GM18505 (cell line): ENCODE results near the gene BAHCC1.

Source experiments
- ATAC-seq: cut with Tn5 transposase; IDR thresholded peaks from one replicate; pipeline ENCODE4 v1.9.1; 2021; ENCODE audit not compliant: unreplicated experiment
- POLR2A ChIP-seq: IDR thresholded peaks from 4 replicates; pipeline ENCODE4 v1.6.1; 2011; ENCODE audit warnings: borderline replicate concordance; ENCODE audit not compliant: insufficient read depth, insufficient read length; ENCODE audit errors: extremely low read depth

BAHCC1 gene

DNA sequence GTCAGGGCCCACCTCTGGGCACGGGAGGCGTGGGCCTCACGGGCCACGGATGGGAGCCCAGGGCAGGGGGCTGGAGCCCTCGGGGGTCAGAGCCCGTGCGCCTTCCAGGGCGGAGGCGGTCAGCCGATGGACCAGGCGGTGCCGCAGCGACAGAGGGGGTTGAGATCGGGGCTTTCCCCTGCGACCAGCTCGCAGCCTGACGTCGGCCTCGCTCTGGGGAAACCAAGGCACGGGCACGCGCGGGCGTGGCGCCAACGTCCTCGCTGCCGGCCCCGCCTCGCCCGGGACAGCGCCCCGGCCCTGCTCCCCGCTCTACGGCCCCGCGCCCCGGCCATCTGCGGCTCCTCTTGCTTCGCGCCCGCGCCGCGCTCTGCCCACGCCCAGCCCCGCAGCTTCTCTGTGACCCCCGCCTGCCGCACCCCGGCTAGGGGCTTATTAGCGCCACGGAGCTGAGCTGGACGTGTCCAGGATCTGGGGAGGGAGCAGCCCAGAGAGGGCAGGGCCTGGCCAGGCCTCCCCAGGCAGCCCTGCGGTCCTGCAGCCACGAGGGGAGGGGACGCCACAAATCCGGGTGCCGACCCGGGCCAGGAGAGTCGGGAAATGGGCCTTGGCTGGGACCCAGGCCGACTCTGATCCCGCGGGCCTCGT lies 103.8 kb downstream of the BAHCC1 start:
- no peak for TF ChIP-seq POLR2A
- ATAC-seq = no peak

DNA sequence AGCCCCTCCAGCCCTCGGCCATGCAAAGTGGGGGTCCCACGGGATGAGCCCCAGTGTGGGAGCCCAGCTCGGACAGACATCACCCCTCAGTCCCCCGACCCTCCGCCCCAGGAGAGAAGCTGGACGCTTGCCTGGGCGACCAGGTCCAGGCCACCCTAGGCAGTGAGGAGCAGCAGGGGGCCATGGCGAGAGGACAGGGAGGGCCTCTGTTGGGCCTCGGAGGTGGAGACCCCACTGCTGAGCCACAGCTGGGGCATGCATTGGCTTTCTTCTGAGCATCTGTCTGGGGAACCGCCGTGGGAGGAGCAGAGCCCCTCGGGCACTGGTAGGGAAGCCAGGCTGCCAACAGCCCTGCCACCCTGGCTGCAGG lies 104.3 kb downstream of the BAHCC1 start:
- no peak for ATAC-seq

DNA sequence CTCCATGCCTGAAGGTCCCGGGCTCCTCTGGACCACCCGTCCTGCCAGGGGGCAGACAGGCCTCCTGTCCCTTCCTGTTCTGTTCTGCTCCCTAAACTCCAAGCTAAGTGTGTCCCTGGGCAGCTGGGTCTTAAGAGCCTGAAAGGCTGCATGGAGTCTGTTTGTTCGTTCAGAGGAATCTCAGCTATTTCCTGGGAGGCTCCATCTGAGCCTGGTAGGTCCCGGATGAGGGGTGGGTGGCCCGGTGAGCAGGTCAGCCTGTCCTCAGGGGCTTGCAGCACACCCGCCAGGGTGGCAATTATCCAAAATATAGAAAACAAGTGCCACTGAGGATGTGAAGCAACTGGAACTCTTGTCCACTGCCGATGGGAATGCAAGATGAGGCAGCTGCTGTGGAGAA lies 104.8 kb downstream of the BAHCC1 start:
- TF ChIP-seq POLR2A = no peak
- no peak for ATAC-seq

More for the DNA sequence above, 104.3 kb downstream of the BAHCC1 start:
- TF ChIP-seq POLR2A = no peak

DNA sequence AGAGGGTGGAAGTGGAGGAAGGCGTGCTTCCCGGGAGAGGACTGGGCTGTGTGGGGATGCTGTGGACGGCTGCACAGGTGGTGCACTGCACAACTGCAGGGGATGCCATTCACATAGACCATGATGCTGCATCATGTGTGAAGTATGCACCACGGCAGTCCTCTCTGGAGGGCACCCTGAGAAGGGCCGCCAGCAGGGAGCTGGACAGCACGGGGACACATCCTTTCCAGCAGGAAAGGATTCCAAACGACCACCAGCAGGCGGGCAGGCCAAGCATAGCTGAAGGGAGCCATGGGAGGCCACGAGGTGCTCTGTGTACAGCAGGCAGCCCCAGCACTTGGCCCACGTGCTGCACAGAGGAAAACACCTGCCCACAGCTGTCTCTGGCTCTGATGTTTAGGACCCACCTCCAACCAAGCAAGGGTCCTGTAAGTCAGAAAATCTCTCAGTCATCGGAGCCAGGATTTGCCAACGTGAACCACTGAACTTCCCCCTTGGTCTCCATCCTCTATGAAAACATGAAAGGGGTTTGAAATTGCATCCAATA lies 107.3 kb downstream of the BAHCC1 start:
- TF ChIP-seq POLR2A = no peak
- no peak for ATAC-seq

DNA sequence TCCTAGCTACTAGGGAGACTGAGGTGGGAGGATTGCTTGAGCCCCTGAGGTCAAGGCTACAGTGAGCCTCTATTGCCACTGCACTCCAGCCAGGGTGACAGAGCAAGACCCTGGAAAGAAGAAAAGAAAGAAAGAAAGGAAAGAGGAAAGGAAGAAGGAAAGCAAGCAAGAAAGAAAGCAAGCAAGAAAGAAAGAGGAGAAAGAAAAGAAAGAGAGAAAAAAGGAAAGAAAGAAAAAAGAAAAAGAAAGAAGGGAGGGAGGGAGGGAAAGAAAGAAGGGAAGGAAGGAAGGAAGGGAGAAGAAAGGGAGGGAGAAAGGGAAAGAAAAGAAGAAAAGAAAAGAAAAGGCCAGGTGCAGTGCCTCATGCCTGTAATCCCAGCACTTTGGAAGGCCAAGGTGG lies 108.4 kb downstream of the BAHCC1 start:
- ATAC-seq = no peak
- TF ChIP-seq POLR2A = no peak

DNA sequence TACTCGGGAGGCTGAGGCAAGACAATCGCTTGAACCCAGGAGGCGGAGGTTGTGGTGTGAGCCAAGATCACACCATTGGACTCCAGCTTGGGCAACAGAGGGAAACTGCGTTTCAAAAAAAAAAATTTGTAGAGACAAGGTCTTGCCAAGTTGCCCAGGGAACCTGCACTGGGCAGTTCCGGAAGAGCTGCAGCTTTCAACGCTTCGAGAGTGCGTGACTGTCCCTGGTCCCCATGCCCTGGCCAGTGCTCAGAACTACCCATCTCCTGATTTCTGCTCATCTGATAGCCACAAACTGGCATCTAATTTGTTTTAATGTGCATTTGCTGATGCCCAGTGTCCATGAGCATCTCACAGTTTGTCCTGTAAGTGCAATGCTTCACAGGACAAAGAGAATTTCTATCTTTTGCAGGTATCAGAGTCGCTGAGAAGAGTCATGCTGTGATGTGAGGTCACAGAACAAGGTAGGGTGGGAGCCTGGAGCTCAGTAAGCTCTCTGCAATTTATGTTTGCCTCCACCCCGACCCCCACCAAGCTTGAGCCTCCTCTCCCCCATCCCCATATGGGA lies 113.5 kb downstream of the BAHCC1 start:
- TF ChIP-seq POLR2A = peak; percentile 55
- no peak for ATAC-seq

DNA sequence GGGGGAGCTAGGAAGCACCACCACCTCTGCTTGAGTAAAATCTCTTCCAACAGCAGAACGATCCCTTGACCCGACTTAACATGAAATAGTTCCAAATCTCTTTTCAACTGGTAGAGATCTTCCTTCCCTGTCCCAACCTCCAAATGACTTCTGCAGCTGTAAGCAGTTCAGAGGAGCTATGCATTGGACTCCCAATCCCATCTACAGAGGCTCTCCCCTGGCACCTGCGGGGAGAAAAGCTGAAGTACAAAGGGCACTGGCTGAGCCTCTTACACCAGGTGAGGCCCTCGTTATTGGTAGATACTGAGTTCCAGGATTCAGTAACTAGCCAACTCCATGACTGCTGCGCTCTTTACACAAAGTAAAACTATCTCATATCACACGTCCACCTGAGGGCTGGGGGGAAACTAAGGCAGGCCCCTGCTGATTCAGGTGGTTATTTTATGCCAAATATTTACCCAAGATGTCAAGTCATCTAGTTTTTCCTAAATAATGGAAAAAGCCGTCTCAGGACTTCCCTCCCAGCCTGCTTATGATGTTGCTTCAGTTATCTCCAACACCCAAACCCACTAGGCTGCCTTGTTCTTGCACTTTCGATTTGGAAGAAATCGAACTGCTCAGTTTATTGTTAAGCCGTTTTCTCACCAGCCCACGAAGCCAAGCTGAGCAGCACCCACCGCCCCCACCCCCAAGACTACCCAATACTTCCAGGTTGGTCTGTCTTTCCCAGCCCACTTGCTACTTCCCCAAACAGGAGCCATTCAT lies 114.1 kb downstream of the BAHCC1 start:
- ATAC-seq = no peak
- peak; percentile 77 for TF ChIP-seq POLR2A

DNA sequence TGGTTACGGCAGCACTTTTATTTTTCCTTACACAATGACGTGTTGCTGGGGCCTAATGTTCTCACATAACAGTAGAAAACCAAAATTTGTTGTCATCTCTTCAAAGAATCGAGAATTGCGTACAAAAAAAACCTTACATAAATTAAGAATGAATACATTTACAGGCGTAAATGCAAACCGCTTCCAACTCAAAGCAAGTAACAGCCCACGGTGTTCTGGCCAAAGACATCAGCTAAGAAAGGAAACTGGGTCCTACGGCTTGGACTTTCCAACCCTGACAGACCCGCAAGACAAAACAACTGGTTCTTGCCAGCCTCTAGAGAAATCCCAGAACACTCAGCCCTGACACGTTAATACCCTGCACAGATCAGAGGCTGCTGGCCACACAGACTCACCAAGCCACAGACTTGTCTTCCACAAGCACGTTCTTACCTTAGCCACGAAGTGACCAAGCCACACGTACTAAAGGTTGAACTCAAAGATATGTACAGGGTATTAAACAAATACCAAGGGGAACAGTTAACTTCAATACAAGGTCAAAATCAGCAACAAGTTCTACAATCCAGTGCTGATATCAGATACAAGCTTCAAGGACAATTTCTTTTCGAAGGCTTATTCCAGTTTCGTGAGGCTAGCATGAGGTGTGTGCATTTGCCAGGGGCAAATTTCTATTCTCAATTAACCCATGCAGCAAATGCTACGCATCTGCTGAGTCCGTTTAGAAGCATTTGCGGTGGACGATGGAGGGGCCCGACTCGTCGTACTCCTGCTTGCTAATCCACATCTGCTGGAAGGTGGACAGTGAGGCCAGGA lies 114.9 kb downstream of the BAHCC1 start:
- no peak for ATAC-seq
- no peak for TF ChIP-seq POLR2A

DNA sequence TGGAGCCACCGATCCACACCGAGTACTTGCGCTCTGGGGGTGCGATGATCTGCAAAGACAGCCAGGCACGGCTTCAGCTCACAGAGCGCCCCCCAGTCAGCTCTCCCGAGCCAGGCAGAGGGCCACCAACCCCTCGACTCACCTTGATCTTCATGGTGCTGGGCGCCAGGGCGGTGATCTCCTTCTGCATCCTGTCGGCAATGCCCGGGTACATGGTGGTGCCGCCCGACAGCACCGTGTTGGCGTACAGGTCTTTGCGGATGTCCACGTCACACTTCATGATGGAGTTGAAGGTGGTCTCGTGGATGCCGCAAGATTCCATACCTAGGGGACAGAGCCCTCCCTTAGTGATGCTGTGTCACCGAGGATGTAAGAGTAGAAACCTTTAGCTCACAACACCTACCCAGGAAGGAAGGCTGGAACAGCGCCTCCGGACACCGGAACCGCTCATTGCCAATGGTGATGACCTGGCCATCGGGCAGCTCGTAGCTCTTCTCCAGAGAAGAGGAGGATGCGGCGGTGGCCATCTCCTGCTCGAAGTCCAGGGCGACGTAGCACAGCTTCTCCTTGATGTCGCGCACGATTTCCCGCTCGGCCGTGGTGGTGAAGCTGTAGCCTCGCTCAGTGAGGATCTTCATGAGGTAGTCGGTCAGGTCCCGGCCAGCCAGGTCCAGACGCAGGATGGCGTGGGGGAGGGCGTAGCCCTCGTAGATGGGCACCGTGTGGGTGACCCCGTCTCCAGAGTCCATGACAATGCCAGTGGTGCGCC lies 115.7 kb downstream of the BAHCC1 start:
- ATAC-seq = no peak
- peak; percentile 46 for TF ChIP-seq POLR2A

DNA sequence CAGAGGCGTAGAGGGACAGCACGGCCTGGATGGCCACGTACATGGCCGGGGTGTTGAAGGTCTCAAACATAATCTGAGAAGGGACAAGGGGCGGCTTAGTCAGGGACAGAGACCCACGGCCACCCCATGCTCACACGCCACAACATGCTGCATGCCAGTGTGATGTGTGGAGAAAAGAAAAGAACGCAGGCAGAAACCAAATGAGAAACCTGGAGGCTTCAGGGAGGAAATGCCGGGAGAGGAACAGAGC lies 116.2 kb downstream of the BAHCC1 start:
- ATAC-seq = no peak
- no peak for TF ChIP-seq POLR2A

DNA sequence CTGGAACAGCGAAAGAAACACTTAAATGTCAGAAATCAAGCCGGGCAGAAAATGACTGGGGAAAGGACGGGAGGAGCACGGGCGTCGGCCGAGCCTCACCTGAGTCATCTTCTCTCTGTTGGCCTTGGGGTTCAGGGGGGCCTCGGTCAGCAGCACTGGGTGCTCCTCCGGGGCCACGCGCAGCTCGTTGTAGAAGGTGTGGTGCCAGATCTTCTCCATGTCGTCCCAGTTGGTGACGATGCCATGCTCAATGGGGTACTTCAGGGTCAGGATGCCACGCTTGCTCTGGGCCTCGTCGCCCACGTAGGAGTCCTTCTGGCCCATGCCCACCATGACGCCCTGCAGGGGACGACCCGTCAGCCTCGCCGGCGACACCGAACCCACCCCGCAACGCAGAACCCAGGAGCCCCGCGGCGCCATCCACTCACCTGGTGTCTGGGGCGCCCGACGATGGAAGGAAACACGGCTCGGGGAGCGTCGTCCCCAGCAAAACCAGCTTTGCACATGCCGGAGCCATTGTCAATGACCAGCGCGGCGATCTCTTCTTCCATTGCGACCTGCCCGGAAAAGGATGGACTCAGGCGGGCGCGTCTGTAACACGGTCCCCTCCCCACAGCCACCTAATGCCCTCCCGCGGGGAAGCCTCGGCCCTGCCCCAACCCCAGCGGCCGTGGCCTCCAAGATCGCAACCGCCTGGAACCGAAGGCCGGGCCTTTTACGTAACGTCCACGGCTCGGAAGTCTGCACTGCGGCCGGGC lies 116.7 kb downstream of the BAHCC1 start:
- no peak for ATAC-seq
- peak; percentile 49 for TF ChIP-seq POLR2A
